OCI-LY1 (cell line): ENCODE data around the gene NCKAP5L.

ENCODE experiments used
- H2AFZ ChIP-seq: fragments of 200-600 bp; sonication (generic), shearing (Covaris generic); 2 replicates; pipeline ENCODE4 v1.6.0; 2014; ENCODE audit warnings: antibody characterized with exemption, mild to moderate bottlenecking, low read length
- H3F3A ChIP-seq: fragments of 200-600 bp; sonication (generic), shearing (Covaris generic); 2 replicates; pipeline ENCODE4 v1.6.0; 2014; ENCODE audit warnings: mild to moderate bottlenecking, antibody characterized with exemption, low read length, moderate library complexity; ENCODE audit not compliant: insufficient read depth
- H3K27ac ChIP-seq: fragments of 200-600 bp; sonication (generic); 2 replicates; pipeline ENCODE4 v1.5.1; 2014; ENCODE audit warnings: low read length, mixed run types, mild to moderate bottlenecking, low read depth; ENCODE audit not compliant: poor library complexity, severe bottlenecking
- H3K27me3 ChIP-seq: fragments of 200-600 bp; sonication (generic); 2 replicates; pipeline ENCODE4 v1.6.0; 2014; ENCODE audit warnings: antibody characterized with exemption, mild to moderate bottlenecking, low read length, moderate library complexity; ENCODE audit not compliant: insufficient read depth
- H3K36me3 ChIP-seq: fragments of 200-600 bp; sonication (generic); 2 replicates; pipeline ENCODE4 v1.6.1; 2014; ENCODE audit warnings: mild to moderate bottlenecking, antibody characterized with exemption, low read length, moderate library complexity, mixed read lengths; ENCODE audit not compliant: insufficient read depth
- H3K4me1 ChIP-seq: fragments of 200-600 bp; sonication (generic); 2 replicates; pipeline ENCODE4 v1.5.1; 2014; ENCODE audit warnings: mild to moderate bottlenecking, low read length, moderate library complexity; ENCODE audit not compliant: insufficient read depth, severe bottlenecking
- H3K4me2 ChIP-seq: fragments of 200-600 bp; sonication (generic), shearing (Covaris generic); 2 replicates; pipeline ENCODE4 v1.6.1; 2014; ENCODE audit warnings: low read length
- H3K4me3 ChIP-seq: fragments of 200-600 bp; sonication (generic); 2 replicates; pipeline ENCODE4 v1.5.1; 2014; ENCODE audit warnings: low read length, low read depth, mild to moderate bottlenecking, mixed read lengths; ENCODE audit not compliant: poor library complexity, severe bottlenecking
- H3K79me2 ChIP-seq: fragments of 200-600 bp; shearing (Covaris generic); 2 replicates; pipeline ENCODE4 v1.6.1; 2016; ENCODE audit warnings: mixed run types, low read length, mixed read lengths; ENCODE audit not compliant: insufficient read depth
- H3K9ac ChIP-seq: fragments of 200-600 bp; sonication (generic), shearing (Covaris generic); 2 replicates; pipeline ENCODE4 v1.6.1; 2014; ENCODE audit warnings: mild to moderate bottlenecking, low read length, mixed read lengths
- H3K9me2 ChIP-seq: fragments of 200-600 bp; sonication (generic), shearing (Covaris generic); 2 replicates; pipeline ENCODE4 v1.6.1; 2014; ENCODE audit warnings: low read depth, mild to moderate bottlenecking, low read length, mixed read lengths
- H3K9me3 ChIP-seq: fragments of 200-600 bp; shearing (Covaris generic); 2 replicates; pipeline ENCODE4 v1.6.1; 2014; ENCODE audit warnings: low read length, mixed read lengths
- H4K20me1 ChIP-seq: fragments of 200-600 bp; sonication (generic), shearing (Covaris generic); 2 replicates; pipeline ENCODE4 v1.6.0; 2016; ENCODE audit warnings: mild to moderate bottlenecking, low read length; ENCODE audit not compliant: insufficient read depth
- EZH2 ChIP-seq: fragments of 200-600 bp; sonication (generic), shearing (Covaris generic); IDR thresholded peaks from 2 replicates; pipeline ENCODE4 v1.8.0; 2017; ENCODE audit warnings: borderline replicate concordance, mixed run types, mild to moderate bottlenecking, antibody characterized with exemption, low read length, moderate library complexity, mixed read lengths
- TF ChIP-seq, protein P1 (sequence below): fragments of 200-600 bp; sonication (generic), shearing (Covaris generic); IDR thresholded peaks from 2 replicates; pipeline ENCODE4 v1.5.1; 2017; ENCODE audit warnings: mild to moderate bottlenecking, antibody characterized with exemption, low read length, moderate library complexity, mixed read lengths

Gene NCKAP5L, protein sequence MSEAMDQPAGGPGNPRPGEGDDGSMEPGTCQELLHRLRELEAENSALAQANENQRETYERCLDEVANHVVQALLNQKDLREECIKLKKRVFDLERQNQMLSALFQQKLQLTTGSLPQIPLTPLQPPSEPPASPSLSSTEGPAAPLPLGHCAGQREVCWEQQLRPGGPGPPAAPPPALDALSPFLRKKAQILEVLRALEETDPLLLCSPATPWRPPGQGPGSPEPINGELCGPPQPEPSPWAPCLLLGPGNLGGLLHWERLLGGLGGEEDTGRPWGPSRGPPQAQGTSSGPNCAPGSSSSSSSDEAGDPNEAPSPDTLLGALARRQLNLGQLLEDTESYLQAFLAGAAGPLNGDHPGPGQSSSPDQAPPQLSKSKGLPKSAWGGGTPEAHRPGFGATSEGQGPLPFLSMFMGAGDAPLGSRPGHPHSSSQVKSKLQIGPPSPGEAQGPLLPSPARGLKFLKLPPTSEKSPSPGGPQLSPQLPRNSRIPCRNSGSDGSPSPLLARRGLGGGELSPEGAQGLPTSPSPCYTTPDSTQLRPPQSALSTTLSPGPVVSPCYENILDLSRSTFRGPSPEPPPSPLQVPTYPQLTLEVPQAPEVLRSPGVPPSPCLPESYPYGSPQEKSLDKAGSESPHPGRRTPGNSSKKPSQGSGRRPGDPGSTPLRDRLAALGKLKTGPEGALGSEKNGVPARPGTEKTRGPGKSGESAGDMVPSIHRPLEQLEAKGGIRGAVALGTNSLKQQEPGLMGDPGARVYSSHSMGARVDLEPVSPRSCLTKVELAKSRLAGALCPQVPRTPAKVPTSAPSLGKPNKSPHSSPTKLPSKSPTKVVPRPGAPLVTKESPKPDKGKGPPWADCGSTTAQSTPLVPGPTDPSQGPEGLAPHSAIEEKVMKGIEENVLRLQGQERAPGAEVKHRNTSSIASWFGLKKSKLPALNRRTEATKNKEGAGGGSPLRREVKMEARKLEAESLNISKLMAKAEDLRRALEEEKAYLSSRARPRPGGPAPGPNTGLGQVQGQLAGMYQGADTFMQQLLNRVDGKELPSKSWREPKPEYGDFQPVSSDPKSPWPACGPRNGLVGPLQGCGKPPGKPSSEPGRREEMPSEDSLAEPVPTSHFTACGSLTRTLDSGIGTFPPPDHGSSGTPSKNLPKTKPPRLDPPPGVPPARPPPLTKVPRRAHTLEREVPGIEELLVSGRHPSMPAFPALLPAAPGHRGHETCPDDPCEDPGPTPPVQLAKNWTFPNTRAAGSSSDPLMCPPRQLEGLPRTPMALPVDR (N-terminal part only)

DNA sequence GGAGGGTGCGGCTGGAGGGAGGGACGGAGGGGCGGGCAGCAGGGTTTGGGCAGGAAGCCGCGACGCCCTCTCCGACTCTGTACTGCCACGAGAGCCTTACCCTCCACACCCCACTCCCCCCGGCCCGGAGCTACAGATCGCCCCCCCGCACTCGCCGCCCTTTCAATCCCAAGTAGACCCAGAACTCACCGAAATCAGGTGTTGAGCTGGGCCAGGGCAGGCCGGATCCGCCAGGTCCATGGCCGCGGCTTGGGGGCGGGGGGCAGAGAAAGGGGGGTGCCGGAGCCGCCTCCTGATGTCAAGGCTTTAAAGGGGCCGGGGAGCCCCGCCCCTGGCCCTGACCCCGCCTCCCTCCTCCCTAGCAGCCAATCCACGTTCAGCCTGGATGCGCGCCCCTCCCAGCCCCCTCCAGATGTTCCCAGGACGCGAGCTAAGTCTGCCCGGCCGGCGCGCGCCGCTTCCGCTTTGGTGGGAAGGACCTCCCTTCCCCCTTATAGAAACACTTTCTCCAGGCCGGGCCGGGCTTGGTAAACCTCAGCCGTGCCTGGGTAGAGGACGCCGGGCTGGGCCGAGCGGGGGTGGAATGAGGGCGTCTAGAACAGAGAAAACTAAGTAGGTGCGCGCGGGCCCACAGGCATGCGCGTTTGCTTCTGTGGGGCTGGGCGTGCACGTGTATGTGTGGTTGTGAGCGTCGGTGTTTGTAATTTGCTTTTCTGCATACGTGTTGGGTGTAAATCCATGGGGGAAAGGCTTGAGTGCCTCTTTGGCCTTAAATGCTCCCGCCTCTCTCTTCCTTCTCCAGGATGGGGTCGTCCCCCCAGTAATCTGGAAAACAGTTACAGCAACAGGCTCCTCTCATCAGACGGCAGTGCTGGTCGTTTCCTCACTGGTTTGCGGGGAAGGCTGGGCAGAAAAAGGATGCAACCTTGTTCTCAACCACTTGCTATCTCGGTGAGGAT lies at the start of gene NCKAP5L:
TSS of gene NCKAP5L (minus strand) at position 281 of the 959 bp plus-strand sequence. CDS start 24,369 bp downstream, outside the sequence.
- no peaks in the 10 kb centered on the region for H3F3A ChIP-seq
- no peaks in the 10 kb centered on the region for H4K20me1 ChIP-seq
- H3K9ac ChIP-seq = peak within 1 kb of the TSS; percentile 71
- no peaks in the 10 kb centered on the region for H3K9me3 ChIP-seq
- TF ChIP-seq EZH2 = no peak
- TF ChIP-seq, protein P1, sequence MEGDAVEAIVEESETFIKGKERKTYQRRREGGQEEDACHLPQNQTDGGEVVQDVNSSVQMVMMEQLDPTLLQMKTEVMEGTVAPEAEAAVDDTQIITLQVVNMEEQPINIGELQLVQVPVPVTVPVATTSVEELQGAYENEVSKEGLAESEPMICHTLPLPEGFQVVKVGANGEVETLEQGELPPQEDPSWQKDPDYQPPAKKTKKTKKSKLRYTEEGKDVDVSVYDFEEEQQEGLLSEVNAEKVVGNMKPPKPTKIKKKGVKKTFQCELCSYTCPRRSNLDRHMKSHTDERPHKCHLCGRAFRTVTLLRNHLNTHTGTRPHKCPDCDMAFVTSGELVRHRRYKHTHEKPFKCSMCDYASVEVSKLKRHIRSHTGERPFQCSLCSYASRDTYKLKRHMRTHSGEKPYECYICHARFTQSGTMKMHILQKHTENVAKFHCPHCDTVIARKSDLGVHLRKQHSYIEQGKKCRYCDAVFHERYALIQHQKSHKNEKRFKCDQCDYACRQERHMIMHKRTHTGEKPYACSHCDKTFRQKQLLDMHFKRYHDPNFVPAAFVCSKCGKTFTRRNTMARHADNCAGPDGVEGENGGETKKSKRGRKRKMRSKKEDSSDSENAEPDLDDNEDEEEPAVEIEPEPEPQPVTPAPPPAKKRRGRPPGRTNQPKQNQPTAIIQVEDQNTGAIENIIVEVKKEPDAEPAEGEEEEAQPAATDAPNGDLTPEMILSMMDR = no peak
- H3K27me3 ChIP-seq = peaks cover 4% of the 10 kb centered on the region; the same call in 1 of the 2 replicates
- no peaks in the 10 kb centered on the region for H3K9me2 ChIP-seq
- peaks cover 16% of the 10 kb centered on the region for H3K4me1 ChIP-seq
- peak within 1 kb of the TSS; percentile 13 for H3K27ac ChIP-seq
- no peaks in the 10 kb centered on the region for H3K36me3 ChIP-seq
- H3K79me2 ChIP-seq = no peaks in the 10 kb centered on the region
- H2AFZ ChIP-seq = peak within 1 kb of the TSS; percentile 93; the same call in 1 of the 2 replicates
- H3K4me3 ChIP-seq = peak within 1 kb of the TSS; percentile 96
- peak within 1 kb of the TSS; percentile 91 for H3K4me2 ChIP-seq

DNA sequence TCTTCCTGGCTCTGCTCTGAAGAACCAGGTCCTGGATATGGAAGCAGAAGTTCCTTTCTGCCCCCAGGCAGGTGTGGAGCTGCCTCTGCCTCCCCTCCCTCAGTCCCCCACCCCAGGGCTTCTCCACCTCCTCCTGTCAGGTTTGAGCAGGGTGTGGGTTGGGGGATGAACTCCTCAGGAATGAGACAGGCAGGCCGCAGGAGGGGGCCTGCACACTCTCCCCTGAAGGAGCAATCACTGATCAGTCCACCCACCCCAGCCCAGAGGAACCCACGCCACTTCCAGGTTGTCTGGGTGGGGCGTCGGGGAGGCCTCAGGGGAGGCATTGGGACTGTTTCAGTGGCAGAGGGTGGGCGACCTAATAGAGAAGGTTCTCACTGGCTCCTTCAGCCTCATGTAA lies 48.9 kb upstream of the NCKAP5L start:
- TF ChIP-seq, protein P1 = no peak
- no peak for TF ChIP-seq EZH2

More for the DNA sequence above, 48.9 kb upstream of the NCKAP5L start:
- Histone ChIP-seq H3F3A (0 out of 2 replicates have a peak, but pooled peaks cover 15% of the 10 kb centered on the region), H2AFZ (no peak overlapping the region), H3K9ac (no peak overlapping the region), H3K36me3 (no peaks in the 10 kb centered on the region), H3K9me3 (no peaks in the 10 kb centered on the region), H3K4me2 (no peak overlapping the region), H3K4me3 (no peak overlapping the region), H3K9me2 (no peaks in the 10 kb centered on the region), H4K20me1 (no peaks in the 10 kb centered on the region), H3K4me1 (no peaks in the 10 kb centered on the region), H3K27me3 (no peaks in the 10 kb centered on the region), H3K27ac (no peak overlapping the region), H3K79me2 (no peaks in the 10 kb centered on the region)
